KOPT-K1 (cell line): ENCODE results near the gene GRIP2.

Source experiments
- H3K27ac ChIP-seq: fragments of 200-600 bp; sonication (generic); 2 replicates; pipeline ENCODE4 v1.5.1; 2016; ENCODE audit warnings: antibody characterized with exemption, mild to moderate bottlenecking, low read depth, low read length; ENCODE audit not compliant: poor library complexity, severe bottlenecking
- H3K36me3 ChIP-seq: fragments of 200-600 bp; sonication (generic); 2 replicates; pipeline ENCODE4 v1.5.1; 2017; ENCODE audit warnings: antibody characterized with exemption, mild to moderate bottlenecking, low read length, moderate library complexity; ENCODE audit not compliant: insufficient read depth
- H3K9me3 ChIP-seq: fragments of 200-600 bp; sonication (generic); 2 replicates; pipeline ENCODE4 v1.5.1; 2017; ENCODE audit warnings: antibody characterized with exemption, low read length, mild to moderate bottlenecking; ENCODE audit not compliant: insufficient read depth, poor library complexity, severe bottlenecking

The GRIP2 gene

DNA sequence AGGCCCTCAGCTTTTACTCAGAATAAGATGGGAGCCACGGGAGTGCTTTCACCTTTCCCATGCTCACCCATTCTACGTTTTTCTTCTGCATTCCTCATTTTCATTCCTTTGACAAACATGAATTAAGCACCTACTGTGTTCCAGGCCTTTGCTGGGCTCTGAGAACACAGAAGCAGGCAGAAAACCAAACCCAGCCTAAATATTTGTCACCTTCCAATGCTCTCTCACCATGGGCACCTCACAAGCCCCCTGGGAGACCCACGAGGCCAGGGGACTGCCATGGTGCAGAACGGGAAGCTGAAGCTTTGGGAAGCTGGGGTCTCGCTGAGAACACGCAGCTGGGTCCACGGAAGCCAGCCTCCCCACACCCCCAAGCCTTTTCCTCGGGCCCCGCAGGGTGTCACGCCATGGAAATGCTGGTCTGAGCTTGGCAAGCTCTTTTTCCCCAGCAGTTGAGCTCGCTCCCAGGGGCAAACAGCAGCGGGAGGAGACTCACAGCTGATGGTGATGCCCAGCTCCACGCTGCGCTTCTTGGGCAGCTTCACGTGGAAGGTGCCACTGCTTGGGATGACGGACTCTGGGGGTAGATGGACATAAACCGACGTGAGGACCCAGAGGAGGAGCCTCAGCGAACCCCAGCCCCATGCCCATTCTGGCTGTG, 27.7 kb downstream of the GRIP2 start:
- no peaks in the 10 kb centered on the region for H3K9me3 ChIP-seq
- no peak overlapping the region for H3K27ac ChIP-seq
- no peaks in the 10 kb centered on the region for H3K36me3 ChIP-seq

DNA sequence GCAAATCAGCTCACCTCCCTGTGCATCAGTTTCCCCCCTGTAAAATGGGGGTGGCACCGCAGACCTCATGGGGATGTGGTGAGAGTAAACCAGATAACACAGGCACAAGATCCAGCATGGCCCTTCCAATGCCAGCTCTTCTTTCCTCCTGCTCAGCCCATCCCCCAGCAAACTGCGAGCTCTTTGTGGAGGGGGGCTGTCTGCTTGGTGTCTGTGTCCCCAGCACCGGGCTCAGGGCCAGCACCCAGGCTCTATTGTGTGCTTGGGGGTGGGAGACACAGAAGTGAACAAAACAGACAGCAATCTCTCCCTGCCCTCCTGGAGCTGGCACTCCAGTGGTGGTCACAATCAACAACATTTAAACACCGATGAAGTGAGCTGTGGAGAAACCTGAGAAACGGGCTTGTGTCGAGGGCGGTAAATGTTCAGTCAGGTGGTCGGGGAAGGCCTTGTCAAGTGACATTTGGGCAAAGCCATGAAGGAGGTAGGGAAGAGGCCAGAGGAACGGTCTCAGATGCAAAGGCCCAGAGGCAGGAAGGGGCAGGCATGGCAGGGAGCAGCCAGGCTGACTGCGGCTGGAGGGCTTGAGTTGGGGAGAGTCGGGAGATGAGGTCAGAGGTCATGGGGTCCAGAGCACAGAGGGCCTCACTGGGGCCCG, 28.4 kb downstream of the GRIP2 start:
- no peak overlapping the region for H3K27ac ChIP-seq
- no peaks in the 10 kb centered on the region for H3K9me3 ChIP-seq

DNA sequence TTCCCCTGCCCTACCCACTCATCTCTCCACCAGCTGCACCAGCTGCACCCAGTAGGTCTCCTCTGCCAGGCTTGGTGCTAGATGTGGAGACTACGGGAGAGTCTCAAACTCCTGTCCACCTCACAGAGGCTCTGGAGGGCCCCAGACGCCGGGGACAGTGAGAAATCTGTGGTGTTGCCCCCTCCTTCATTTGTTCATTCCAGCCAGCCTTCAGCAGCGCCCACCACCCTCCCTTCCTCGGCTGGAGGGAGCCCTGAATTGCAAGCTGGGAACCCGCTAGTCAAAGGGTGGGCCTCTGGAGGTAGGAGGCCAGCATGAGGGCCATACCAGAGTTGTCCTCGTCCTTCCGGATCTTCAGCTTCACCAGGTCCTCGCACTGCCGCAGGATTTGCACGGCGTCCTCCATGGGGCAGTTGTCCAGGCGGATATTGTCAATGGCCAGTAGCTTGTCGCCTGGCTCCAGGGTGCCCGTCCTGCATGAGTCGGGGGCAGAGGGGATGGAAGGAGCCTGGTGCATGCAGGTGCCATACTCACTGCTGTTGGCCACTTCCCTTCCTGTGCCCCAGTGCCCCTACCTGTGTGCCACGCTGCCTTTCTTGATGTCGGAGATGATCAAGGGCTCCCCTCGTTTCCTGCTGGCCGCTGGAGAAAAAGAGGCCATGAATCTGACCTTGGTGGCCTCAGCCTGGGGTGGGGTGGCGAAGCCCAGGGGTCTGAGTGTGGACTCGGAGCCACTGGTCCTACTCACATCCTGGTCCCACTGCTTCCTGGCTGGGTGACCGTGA, 29.1 kb downstream of the GRIP2 start:
- Histone ChIP-seq H3K36me3 (no peaks in the 10 kb centered on the region), H3K27ac (no peak overlapping the region), H3K9me3 (no peaks in the 10 kb centered on the region)

More for the DNA sequence above, 28.4 kb downstream of the GRIP2 start:
- no peaks in the 10 kb centered on the region for H3K36me3 ChIP-seq

DNA sequence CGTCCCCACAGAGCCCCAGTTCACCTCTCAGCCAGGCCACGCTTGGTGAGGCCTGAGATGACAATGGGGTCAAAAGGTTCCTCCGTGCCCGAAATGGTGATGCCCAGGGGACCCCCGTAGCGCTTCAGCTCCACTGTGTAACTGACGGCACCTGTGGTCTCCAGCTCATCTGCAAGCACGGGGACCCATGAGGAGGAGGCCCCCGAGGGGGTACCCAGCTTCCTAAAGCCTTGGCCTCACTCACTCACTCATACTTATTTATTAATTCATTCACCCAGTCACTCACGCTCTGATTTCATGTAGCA, 30.4 kb downstream of the GRIP2 start:
- Histone ChIP-seq H3K9me3 (no peaks in the 10 kb centered on the region), H3K36me3 (no peaks in the 10 kb centered on the region), H3K27ac (no peak overlapping the region)

GRCh38 chr3:14508966-14509795, 31.0 kb downstream of the GRIP2 start:
- Histone ChIP-seq H3K9me3 (no peaks in the 10 kb centered on the region), H3K36me3 (no peaks in the 10 kb centered on the region), H3K27ac (no peak overlapping the region)

- H3K27ac ChIP-seq = no peak overlapping the region
- no peaks in the 10 kb centered on the region for H3K9me3 ChIP-seq
- no peaks in the 10 kb centered on the region for H3K36me3 ChIP-seq
These were observed 31.7 kb downstream of the GRIP2 start for GRCh38 chr3:14508505-14508819.

DNA sequence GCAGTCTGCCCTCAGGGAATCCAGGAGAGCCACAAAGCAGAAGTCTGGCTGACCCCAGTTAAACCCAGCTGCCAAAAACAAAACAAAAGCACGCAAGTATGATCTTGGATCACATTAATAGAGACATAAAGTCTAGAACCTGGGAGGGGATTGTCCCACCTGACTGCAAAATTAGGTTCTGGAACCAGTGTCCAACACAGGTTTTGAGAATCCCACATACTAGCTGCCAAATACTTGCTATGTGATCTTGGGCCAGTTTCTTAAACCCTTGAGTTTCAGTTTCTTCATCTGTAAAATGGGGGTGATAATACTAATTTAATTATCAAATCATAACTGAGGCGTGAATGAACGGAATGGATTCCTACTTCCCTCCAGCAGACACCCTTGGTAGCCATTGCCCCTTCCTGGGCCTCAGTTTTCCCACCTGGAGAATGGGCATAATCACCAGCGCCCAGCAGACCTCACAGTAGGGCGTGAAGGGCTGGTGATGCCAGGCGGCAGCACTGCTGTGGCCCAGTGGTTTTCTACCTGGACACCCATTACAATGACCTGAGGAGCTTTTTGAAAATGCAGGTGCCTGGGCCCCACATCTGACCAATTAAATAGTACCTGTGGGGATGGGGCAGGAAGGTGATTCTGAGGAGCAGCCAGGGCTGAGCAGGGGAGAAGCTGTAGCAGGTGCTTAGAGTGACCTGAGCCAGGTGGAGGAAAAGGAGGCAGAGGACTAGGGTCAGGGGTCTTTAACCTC, 32.2 kb downstream of the GRIP2 start:
- Histone ChIP-seq H3K36me3 (no peaks in the 10 kb centered on the region), H3K27ac (no peak overlapping the region), H3K9me3 (peaks cover 4% of the 10 kb centered on the region)

DNA sequence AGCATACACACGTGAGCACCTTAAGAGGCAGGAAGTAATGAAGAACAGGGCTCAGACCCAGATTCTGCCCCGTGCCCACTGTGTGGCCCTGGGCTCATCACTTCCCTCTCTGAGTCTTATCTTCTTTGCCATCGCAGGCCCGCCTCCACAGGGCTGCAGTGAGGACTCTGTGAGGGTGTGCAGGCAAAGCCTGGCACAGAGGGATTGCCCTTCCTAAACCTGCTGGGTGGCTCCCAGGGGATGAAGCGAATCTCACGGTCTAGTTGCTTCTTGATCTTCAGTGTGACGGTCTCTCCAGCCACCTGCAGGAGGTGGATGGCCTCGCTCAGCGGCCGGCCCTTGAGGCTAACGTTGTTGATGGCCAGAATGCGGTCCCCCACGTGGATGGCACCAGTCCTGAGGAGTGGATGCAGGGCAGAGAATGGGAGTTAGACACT, 32.8 kb downstream of the GRIP2 start:
- H3K9me3 ChIP-seq = peaks cover 10% of the 10 kb centered on the region
- no peak overlapping the region for H3K27ac ChIP-seq
- H3K36me3 ChIP-seq = no peaks in the 10 kb centered on the region

DNA sequence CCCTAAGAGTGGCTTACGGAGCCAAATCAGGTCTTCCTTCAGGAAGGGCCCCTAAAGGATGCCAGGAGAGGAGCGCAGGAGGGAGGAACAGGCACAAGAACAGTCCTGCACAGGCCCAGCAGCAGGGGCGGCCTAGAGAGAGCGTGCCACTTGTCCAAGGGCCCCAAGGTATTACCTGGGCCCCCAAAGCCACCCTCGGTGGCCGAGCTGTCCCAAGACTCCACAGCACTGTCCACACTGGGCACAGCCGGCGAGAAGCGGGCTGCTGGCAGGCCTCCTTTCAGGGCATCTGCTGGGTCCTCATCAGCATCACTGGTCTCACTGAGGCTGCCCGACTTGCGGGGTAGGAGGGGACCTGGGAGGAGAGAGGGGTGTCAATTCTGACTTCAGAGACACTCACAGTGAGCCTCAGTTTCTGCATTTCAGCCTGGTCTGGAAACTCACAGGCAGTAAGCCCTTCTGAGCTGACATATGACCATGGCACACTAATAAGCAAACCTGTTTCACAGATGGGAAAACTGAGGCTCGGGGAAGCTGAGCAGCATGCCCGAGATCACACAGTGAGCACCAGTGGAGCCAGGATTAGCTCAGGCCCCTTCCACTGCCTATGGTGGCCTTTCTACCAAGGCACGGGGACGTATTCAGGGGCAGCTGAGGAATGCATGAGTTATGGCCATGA, 33.4 kb downstream of the GRIP2 start:
- no peaks in the 10 kb centered on the region for H3K36me3 ChIP-seq
- no peak overlapping the region for H3K27ac ChIP-seq
- H3K9me3 ChIP-seq = peaks cover 15% of the 10 kb centered on the region

DNA sequence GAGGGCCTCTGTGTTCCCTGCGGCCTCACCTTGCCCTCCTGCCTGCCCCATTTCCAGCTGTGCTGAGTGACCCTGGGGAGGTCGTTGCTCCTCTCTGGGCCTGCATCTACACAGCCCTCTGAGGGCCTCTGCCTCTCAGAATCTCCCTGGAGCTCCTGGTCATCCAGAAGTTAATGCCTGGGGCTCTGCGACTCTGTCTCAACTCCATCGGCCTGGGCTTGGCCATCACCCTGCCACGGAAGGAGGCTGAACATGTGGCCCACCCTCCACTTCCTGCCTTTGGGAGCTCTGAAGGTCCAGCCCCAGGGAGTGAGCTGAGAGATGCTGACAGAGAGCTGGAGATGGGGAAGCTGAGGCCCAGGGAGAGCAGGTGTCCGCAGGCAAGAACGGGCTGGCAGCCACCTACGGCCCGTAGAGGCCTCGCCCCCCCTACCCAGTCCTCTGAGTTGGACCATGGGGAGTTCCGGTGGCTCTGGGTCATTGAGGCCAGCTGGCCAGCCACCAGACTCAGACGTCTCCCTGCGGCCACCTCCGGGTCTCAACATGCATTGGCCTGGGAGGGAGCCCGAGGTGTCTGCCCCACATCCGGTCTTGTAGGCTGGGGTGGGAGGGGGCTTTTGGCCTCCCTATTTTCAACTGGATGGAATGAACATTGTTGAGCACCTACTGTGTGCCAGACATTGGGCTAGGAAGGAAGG, 34.2 kb downstream of the GRIP2 start:
- Histone ChIP-seq H3K9me3 (peaks cover 17% of the 10 kb centered on the region), H3K36me3 (no peaks in the 10 kb centered on the region), H3K27ac (no peak overlapping the region)

DNA sequence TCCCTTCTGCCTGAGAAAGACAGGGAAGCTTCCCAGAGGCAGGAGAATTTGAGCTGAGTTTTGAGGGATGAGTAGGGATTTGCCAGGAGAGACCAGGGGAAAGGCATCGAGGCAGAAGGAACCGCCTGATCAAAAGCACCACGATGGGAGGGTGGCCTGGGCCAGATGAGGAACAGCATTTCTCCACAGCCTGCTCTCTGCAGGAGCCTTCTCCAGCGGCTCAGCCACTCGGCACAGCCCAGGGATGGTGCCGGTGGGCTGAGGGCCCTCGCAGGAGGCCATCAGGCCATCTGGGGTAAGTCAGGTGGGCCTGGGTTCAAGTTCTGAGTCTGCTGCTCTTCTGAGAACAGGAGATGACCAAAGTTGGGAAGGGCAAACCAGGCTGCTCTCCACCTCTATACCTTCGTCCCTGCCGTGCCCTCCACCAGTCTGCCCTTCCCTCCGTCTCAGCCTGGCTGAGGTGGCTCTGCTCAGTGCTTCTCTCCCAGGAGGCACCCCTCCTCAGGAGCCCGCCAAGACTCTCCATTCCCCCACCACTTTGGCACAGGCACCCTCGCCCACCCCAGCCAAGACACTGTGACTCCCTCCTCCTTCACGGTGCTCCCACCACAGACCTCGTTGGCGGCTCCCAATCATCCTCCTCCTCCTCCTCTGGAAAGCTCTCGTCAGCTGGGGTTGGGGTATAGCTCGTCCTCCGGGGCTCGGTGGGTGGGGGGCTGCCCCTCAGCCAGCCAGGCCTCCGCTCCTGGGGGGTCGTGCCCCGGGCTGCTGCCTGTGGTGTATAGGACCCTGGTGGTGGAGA, 34.9 kb downstream of the GRIP2 start:
- no peaks in the 10 kb centered on the region for H3K36me3 ChIP-seq
- H3K9me3 ChIP-seq = peaks cover 17% of the 10 kb centered on the region
- H3K27ac ChIP-seq = no peak overlapping the region

- Histone ChIP-seq H3K9me3 (peaks cover 17% of the 10 kb centered on the region), H3K36me3 (no peaks in the 10 kb centered on the region), H3K27ac (no peak overlapping the region)
These were observed 36.5 kb downstream of the GRIP2 start for GRCh38 chr3:14503706-14504065.

GRCh38 chr3:14503033-14503705, 37.0 kb downstream of the GRIP2 start:
- Histone ChIP-seq H3K9me3 (peaks cover 17% of the 10 kb centered on the region), H3K27ac (no peak overlapping the region), H3K36me3 (no peaks in the 10 kb centered on the region)
